HG03342 (cell line): ENCODE data around the gene ATXN7L3.

Source experiments
- ATAC-seq: cut with Tn5 transposase; IDR thresholded peaks from one replicate; pipeline ENCODE4 v1.9.1; 2021; ENCODE audit warnings: mild to moderate bottlenecking, moderate library complexity; ENCODE audit not compliant: unreplicated experiment

Gene ATXN7L3

DNA sequence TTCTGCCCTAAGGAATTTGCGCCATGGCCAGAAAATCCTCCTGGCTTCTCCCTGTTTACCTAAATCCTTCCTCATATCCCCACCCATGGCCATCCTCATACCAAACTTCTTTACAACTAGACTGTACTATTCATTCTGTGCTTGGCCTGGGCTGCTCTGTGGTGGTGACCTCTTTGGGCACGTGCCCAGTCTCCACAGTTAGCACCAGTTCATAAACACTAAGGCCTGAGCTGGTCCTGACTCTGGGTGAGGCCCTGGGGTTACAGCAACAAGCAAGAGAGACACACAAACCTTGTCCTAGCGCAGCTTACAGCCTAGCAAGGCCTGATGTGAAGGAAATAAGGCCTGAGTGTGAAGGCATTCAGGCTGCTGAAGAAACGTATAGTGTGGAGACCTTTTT is 3.1 kb upstream of the ATXN7L3 start:
- no peak for ATAC-seq

DNA sequence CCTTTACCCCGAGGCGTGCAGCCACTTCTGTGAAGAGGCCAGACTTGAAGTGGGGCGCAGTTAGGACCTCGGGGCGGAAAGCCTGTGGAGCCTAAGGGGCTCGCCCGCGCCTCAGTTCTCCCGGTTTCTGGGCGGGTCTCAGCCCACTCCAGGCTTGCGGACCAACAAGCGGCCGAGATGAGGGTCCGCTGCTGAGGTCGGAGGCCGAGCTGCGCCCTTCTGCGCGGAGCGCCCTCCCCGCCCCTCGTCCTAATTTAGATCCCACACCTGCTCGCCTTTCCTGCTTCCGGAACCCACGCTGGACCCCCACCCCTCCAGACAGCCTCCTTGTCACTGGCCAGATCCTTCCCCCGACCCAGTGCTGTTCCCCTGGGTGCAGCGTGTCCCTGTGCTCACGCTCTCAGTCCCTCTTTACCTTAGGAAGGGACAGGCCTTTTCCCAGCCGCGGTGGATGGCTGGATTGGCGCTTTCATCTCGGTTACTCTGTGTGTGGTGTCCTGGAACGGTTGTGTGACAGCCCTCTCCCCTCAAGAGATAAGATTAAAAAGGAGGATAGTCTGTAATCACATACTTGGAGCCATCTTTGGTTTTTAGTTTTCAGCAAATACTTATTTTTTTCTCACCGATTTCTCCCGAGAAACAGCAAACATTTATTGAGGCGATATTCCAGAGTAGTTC is 933 bp upstream of the ATXN7L3 start:
- ATAC-seq = peak; percentile 0

DNA sequence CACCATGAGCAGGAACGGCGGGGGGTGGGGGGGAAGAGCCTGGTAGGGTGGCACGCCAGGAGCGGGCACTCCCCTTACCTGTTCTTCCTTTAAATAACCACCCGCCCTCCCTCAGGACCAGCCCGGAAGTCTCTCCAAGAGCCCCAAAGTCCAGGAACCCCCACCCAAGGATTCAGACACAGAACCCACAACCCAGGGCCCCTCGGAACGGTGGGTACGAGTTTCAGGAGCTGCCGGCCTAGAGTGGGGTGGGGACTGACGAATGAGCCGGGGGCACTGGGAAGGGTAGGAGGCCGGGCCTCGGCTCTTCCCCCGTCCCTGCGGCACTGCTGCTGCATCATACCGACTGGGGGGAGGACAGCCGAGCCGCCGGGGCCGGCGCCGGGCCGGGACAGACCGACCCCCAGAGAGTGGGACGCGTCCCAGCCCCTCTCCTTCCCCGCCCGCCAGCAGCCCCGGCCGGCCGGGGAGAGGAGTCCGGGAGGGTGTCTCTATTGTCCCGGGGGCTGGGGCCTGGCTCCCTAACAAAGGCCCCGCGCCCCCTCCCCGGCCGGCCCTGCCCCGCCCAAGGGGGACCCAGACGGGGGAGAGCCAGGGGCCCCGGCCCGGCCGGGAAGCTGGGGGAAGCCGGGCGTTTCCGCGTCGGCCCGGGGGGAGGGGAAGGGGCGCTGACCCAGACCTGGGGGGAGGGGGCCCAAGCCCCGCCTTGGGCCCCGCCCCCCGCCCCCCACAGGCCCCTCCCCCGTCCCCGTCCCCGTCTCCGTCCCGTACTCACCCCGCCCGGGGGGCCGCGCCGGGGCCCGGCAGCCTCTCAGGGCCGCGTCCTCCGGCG is 747 bp downstream of the ATXN7L3 start:
- peak; percentile 25 for ATAC-seq

DNA sequence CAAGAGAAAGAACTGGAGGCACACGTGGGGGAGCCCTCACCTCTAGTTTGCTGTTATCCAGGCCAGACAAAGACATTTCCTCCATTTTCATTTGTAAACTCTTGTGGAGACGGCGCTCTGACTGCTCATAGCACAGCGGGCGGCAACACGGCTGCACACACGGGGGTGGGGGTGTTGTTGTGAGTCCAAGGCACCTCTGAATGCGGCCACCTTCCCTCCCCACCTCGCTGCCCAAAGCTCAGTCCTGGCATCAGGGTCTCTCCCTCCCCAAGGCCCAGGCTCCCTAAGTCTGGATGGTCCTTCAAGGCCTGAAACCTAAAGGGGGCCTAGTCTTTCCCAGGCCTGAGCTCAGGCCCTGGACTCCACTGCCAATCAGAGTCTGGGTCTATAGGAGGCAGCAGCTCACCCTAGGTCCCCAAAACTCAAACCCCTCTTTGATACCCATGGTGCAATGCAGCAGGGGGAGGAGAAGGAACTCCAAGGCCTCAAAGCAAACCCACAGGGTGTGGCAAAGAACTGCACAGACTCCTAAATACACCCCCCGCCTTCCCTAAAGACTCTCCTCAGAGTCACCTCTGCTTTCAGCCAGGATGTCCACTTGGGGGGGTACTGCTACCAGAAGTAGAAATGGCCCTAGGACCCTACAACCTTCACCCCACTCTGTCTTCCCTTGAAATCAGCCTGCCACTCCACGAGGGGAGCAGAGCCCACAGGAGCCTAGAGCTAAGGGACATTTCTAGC is 1.5 kb downstream of the ATXN7L3 start:
- ATAC-seq = no peak

DNA sequence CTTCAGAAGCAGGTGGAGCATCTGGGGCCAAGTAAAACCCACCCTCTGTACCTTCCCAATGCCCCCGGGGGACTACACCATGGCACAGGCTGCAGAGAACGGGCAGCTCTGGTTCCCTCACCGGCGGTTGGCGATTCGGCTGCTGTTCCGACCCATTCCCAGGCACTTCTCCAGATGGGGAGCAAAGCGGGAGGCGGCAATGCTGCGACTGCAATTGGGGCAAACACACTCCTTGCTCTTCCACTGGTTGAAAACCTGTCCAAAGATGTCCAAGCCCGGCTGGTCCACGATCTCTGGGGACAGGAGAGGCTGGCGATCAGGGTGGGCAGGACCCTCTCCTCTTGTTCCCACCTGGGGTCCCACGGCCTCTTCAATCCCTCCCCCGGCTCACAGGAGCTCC is 2.6 kb downstream of the ATXN7L3 start:
- no peak for ATAC-seq

DNA sequence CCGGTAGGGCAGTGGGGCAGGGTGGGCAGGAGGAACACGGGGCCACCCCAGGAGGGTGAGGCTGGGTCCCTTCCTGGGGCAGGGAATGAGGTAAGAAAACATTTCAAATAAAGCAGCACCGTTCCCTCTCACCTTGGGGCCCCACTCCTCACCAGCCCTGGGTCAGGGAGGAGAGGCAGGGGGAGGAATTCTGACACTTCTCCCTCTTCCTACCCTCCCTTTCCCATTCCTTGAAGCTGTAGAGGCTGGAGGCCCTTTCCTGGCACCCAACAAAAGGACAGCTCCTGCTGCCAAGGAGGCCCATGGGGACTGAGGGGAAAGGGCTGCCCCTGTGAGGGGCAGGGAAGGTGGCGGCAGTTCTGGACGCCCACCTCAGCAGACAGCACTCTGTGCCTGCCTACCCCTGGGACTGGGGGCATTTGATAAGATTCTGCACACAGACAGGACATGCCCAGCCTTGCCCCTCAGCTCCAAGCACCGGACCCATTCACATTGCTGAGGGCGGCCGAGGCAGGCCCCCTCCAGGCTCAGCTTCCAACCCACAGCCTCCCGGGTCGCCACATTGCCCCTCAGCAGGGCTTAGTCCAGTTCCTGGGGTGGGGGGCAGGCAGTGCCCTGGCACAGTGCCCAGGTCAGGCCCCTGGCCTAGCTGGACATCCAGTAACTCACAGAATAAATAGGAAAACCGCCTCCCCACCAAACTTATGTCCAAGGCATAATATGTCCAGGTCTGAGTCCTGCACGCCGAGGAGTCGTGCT is 6.2 kb downstream of the ATXN7L3 start:
- no peak for ATAC-seq

DNA sequence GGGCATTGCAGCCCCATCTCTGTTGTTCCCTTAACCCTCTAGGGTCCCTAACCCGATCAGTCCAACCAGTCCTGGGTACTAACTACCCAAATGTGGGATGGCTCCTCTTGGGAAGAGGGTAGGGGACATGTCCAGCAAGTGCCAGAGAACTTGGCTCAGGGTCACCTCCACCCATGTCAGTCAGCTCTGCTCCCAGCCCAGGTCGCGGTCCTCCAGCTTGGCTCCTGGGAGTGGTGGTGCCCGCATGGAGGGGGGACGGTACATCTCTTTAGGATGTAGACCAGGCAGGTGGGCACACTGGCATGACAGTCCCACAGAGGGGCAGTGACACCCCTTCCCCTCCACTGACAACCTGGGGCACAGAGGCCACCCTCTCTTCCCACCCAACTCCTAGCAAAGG is 6.9 kb downstream of the ATXN7L3 start:
- no peak for ATAC-seq

DNA sequence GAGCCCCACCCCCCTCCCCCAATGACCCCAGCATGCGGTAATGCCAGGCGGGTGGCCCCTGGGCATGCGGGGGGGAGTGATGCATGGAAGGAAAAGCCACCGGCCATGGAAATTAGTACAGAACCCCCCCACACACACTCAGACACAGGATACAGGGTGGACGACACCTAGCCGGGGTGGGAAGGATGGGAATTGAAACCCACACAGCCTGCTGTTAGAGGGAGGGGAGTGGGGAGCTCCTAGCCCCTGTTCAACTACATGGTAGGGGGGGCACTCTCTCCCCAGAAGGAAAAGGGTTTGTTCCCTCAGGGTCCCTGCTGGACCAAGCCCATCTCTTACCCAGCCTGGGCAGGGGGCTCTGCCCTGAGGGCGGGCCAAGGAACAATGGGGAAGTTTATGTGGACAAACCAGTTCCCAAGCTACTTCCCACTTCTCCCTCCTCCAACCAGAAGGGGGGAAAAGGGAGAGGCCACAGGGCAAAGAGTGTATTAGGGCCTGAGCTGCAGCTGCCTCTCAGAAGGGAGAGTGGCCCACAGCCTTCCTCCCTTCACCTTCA is 7.7 kb downstream of the ATXN7L3 start:
- ATAC-seq = no peak

DNA sequence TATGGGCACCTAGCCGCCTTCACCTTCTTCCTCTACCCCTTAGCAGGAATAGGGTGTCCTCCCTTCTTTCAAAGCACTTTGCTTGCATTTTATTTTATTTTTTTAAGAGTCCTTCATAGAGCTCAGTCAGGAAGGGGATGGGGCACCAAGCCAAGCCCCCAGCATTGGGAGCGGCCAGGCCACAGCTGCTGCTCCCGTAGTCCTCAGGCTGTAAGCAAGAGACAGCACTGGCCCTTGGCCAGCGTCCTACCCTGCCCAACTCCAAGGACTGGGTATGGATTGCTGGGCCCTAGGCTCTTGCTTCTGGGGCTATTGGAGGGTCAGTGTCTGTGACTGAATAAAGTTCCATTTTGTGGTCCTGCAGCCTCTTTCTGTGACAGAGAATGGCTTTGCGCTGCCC is 8.3 kb downstream of the ATXN7L3 start:
- ATAC-seq = no peak

DNA sequence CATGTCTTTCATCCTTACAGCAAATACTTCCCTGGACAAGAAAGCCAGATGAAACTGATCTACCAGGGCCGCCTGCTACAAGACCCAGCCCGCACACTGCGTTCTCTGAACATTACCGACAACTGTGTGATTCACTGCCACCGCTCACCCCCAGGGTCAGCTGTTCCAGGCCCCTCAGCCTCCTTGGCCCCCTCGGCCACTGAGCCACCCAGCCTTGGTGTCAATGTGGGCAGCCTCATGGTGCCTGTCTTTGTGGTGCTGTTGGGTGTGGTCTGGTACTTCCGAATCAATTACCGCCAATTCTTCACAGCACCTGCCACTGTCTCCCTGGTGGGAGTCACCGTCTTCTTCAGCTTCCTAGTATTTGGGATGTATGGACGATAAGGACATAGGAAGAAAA is 9.2 kb downstream of the ATXN7L3 start:
- ATAC-seq = no peak

DNA sequence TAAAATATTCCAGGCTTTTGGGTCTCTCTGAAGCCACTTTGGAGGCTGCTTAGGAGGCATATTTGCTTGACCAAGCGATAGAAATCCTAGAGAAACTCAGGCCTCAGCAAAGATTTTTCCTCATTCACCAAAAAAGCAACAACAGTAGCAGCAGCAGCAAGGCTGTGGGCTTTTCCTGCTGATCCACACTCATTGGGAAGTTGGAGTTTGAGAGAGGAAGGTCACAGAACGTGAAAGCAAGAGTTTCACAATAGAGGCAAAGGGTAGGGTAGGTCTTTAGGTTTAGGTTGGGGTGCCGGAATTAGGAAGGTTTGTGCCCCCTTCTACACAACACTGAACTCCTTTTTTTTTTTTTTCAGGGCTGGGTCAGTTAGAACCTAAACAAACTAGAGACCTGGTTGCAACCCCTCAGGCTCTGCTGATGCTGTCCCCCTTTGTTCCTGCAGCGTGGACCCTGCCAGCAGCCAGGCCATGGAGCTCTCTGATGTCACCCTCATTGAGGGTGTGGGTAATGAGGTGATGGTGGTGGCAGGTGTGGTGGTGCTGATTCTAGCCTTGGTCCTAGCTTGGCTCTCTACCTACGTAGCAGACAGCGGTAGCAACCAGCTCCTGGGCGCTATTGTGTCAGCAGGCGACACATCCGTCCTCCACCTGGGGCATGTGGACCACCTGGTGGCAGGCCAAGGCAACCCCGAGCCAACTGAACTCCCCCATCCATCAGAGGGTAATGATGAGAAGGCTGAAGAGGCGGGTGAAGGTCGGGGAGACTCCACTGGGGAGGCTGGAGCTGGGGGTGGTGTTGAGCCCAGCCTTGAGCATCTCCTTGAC is 10.9 kb downstream of the ATXN7L3 start:
- no peak for ATAC-seq

DNA sequence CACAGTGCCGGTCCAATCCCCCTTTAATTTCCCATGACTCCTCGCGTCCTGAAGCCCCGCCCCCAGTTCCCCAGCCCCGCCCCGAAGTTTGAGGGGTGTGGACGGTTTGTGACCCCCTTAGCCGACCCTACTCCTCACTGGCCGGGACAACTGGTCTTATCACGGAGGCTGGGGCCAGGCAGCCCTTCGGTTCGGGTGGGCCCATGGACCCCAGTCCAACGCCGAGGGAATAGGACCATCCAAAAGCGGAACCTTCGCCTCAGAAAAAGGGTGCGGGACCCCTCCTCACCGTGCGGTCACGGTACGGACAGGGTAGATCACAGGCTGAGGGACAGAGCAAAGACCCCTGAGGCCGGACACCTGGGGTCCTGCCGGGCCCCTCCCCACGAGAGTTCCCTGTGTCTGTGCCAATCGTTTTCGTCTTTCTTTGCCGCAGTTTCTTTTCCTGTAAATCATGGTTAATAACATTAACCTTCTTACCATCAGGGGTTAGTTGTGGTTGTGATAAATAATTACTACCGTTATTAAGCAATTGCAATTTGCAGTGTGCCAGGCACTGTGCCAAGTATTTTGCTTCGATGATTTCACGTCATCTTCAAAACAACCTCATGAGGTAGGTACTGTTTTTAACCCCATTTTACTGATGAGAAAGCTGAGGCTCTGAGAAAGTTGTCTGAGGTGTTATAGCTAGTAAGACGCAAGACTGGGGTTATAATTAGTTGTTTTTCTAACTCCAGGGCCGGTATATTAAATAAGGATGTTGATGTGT is 12.4 kb downstream of the ATXN7L3 start:
- ATAC-seq = peak; percentile 42

DNA sequence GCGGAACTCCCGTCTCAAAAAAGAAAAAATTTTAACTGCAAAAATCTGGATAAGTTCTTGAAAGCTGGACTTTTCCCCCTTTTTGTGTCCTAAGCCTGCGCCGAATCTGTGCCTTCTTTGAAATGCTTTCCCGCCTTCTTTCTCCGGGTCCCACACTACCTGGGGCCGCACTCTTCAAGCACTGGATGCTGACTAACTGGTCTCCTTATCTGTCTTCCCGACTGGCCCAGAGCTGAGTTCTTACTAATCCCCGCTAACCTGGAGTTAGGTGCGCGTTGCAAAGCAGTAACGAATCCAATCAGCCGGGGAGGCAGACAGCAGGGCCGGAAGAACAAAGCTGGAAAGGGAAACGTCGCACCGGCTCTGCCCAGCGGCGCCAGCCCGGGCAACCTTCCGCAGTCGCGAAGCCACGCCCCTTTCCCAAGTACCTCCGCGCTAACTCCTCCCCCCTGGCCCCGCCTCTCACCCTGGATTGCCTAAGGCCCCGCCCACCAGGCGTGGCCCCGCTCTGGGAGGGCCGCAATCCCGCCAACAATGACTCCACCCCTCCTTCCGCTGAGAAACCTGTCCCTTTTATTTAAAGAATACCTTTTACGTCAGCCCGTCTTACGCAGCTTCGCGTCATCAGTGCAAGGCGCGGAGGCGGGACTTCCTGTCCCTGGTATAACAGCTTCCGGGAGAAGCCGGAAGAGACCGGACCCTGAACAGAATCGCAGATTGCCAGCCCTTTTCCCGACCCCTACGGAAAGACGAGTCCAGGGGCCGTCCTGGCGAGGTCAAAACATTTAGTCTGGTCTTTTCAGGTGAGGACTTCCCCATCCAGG is 13.2 kb downstream of the ATXN7L3 start, which contains the start of gene TMUB2:
Gene TMUB2 (plus strand): TSS at position 666 of the 824 bp plus-strand sequence. CDS start 737 bp downstream, outside the sequence.
- ATAC-seq = peak; percentile 84

DNA sequence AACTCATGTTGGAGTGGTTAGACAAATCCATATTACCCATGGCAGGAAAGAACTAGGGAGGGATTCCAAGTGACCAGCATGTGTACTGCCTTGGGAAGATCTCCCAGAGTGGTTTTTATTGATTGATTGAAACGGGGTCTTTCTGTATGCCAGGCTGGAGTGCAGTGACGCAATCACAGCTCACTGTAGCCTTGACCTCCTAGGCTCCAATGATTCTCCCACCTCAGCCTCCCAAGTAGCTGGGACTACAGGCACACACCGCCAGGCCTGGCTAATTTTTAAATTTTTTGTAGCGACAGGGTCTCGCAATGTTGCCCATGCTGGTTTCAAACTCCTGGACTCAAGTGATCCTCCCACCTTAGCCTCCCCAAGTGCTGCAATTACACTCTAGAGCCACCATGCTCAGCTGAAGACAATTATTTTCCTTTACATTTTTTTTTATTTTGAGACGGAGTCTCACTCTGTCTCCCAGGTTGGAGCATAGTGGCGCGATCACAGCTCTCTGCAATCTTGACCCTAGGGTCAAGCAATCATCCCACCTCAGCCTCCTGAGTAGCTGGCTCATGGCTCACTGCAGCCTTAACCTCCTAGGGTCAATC is 15.4 kb downstream of the ATXN7L3 start:
- no peak for ATAC-seq

DNA sequence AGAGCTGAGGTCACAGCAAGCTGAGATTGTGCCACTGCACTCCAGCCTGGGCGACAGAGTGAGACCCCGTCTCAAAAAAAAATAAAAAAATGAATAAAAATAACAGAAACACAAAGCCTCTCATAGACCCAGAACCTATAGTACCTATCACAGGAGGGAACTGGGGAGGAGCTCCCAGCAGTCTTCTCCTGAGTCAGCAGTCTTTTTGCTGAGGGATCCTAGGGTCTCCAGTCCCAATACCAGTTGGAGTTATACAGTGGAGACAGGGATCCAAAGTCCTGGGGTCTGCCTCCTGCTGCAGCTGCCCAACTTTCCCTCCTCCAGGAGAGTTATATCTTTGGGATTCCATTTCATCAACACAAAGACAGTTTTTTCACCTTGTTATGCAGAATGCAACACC is 16.7 kb downstream of the ATXN7L3 start:
- ATAC-seq = no peak

DNA sequence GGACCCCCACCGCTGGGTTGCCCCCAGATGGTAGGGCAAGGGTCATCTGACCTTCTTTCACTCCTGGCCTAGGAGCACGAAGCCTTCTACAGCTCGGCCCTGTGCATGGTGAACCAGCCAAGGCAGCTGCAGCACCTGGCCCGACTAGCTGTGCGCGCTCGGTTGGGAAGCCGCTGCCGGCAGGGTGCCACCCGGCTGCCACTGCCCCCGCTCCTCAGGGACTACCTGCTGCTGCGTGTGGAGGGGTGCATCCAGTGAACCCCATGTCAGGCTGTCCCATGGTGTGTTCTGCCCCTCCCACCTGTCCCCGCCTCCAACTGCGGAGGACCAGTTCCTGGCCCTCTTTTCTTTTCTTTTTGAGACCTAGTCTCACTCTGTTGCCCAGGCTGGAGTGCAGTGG is 21.6 kb downstream of the ATXN7L3 start:
- no peak for ATAC-seq

DNA sequence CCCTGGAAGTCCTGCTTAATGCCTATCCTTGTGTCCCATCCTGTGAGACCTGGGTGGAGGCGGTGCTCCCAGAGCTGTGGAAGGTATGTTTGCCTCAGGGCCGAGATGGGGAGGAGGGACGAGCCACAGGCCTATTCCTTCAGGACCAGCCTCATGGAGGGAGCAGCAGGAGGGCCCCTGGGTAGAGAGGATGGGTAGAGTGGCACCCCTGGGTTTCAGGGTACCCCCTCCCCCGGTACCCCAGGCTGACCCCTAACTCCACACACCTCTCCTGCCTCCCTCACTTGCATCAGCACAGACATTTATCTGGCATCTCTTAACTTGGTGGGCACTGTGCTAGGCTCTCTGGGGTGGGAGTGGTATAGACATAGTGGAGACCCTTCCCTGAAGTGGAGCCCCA is 22.0 kb downstream of the ATXN7L3 start:
- ATAC-seq = no peak
